Mucosa of rectum (tissue), 2 donors: ENCODE data around the gene ALDH1A1.

Source experiments
- H3K27ac ChIP-seq, 2 donors: one replicate each; pipeline ENCODE4 v1.7.0; 2013; ENCODE audit warnings: inconsistent platforms in 2 of 2, low read depth in 2 of 2, low read length in 2 of 2
- H3K27me3 ChIP-seq, 2 donors: one replicate each; pipeline ENCODE4 v1.7.0; 2013; ENCODE audit warnings: low read length in 2 of 2; ENCODE audit not compliant: control insufficient read depth in 2 of 2, insufficient read depth in 2 of 2
- H3K36me3 ChIP-seq, 2 donors: one replicate each; pipeline ENCODE4 v1.7.0; 2013; ENCODE audit warnings: low read length in 2 of 2; ENCODE audit not compliant: control insufficient read depth in 2 of 2, insufficient read depth in 2 of 2
- H3K4me1 ChIP-seq, 2 donors: one replicate each; pipeline ENCODE4 v1.7.0; 2013; ENCODE audit warnings: low read length in 2 of 2, mild to moderate bottlenecking in 1 of 2; ENCODE audit not compliant: control insufficient read depth in 2 of 2, insufficient read depth in 2 of 2
- H3K4me3 ChIP-seq, 2 donors: one replicate each; pipeline ENCODE4 v1.7.0; 2013; ENCODE audit warnings: low read length in 2 of 2
- H3K9ac ChIP-seq, 2 donors: one replicate each; pipeline ENCODE4 v1.7.0; 2013; ENCODE audit warnings: low read length in 2 of 2, low read depth in 1 of 2, mild to moderate bottlenecking in 1 of 2
- H3K9me3 ChIP-seq, 2 donors: one replicate each; pipeline ENCODE4 v1.7.0; 2013; ENCODE audit warnings: low read length in 2 of 2; ENCODE audit not compliant: control insufficient read depth in 2 of 2
- donor health status: healthy.
- donor health status: Normal muscosa, but diverticular disease.

The ALDH1A1 gene

GRCh38 chr9:72955126-72955455 lies 2.2 kb upstream of the ALDH1A1 start:
- H3K36me3 ChIP-seq: no peaks in the 10 kb centered on the region
- no peaks in the 10 kb centered on the region for H3K9me3 ChIP-seq
- H3K4me1 ChIP-seq: peaks cover 3 to 23% of the 10 kb centered on the region in 2 donors
- H3K4me3 ChIP-seq: no peak overlapping the region
- H3K27ac ChIP-seq: peak overlapping the region in 1 of 2 donors; percentile 44
- H3K27me3 ChIP-seq: no peaks in the 10 kb centered on the region
- H3K9ac ChIP-seq: no peak overlapping the region

- H3K27ac ChIP-seq: peak overlapping the region; percentile 44 to 53
- H3K4me3 ChIP-seq: no peak overlapping the region
- H3K9ac ChIP-seq: no peak overlapping the region
- peaks cover 3 to 23% of the 10 kb centered on the region in 2 donors for H3K4me1 ChIP-seq
- no peaks in the 10 kb centered on the region for H3K36me3 ChIP-seq
- H3K27me3 ChIP-seq: no peaks in the 10 kb centered on the region
- H3K9me3 ChIP-seq: no peaks in the 10 kb centered on the region
Observed at GRCh38 chr9:72954431-72955125, 1.7 kb upstream of the ALDH1A1 start.

GRCh38 chr9:72952381-72952690 lies 517 bp downstream of the ALDH1A1 start:
- H3K27me3 ChIP-seq: no peaks in the 10 kb centered on the region
- no peaks in the 10 kb centered on the region for H3K36me3 ChIP-seq
- peak overlapping the region; percentile 61 to 73 for H3K27ac ChIP-seq
- no peaks in the 10 kb centered on the region for H3K9me3 ChIP-seq
- H3K4me3 ChIP-seq: peak overlapping the region; percentile 72 to 79
- peak overlapping the region; percentile 34 to 48 for H3K9ac ChIP-seq
- H3K4me1 ChIP-seq: peaks cover 12 to 35% of the 10 kb centered on the region in 2 donors

GRCh38 chr9:72951520-72952380 lies 1.1 kb downstream of the ALDH1A1 start:
- Histone ChIP-seq H3K4me3 (peak overlapping the region; percentile 72 to 79), H3K9ac (peak overlapping the region; percentile 34 to 48), H3K36me3 (no peaks in the 10 kb centered on the region), H3K27me3 (no peaks in the 10 kb centered on the region), H3K9me3 (no peaks in the 10 kb centered on the region), H3K27ac (peak overlapping the region; percentile 61 to 73), H3K4me1 (peaks cover 12 to 35% of the 10 kb centered on the region in 2 donors)

- Histone ChIP-seq H3K4me1 (peaks cover 12 to 35% of the 10 kb centered on the region in 2 donors), H3K27me3 (no peaks in the 10 kb centered on the region), H3K4me3 (peak overlapping the region; percentile 72 to 79), H3K9ac (peak overlapping the region in 1 of 2 donors; percentile 34), H3K9me3 (no peaks in the 10 kb centered on the region), H3K36me3 (no peaks in the 10 kb centered on the region), H3K27ac (peak overlapping the region; percentile 11 to 73)
Observed at GRCh38 chr9:72950875-72951442, 1.9 kb downstream of the ALDH1A1 start.

- Histone ChIP-seq H3K9me3 (no peaks in the 10 kb centered on the region), H3K27me3 (no peaks in the 10 kb centered on the region), H3K36me3 (no peaks in the 10 kb centered on the region), H3K4me1 (peaks cover 12 to 32% of the 10 kb centered on the region in 2 donors), H3K9ac (no peak overlapping the region), H3K4me3 (peak overlapping the region; percentile 1 to 20), H3K27ac (peak overlapping the region in 1 of 2 donors; percentile 49)
Observed at GRCh38 chr9:72949918-72950325, 2.9 kb downstream of the ALDH1A1 start.

- H3K4me3 ChIP-seq: peak overlapping the region in 1 of 2 donors; percentile 42
- no peaks in the 10 kb centered on the region for H3K27me3 ChIP-seq
- H3K27ac ChIP-seq: peak overlapping the region; percentile 11 to 17
- no peaks in the 10 kb centered on the region for H3K9me3 ChIP-seq
- H3K36me3 ChIP-seq: no peaks in the 10 kb centered on the region
- H3K9ac ChIP-seq: peak overlapping the region; percentile 0
- peaks cover 12 to 25% of the 10 kb centered on the region in 2 donors for H3K4me1 ChIP-seq
Observed at GRCh38 chr9:72949244-72949582, 3.6 kb downstream of the ALDH1A1 start.

GRCh38 chr9:72948575-72949243 lies 4.1 kb downstream of the ALDH1A1 start:
- peak overlapping the region in 1 of 2 donors; percentile 42 for H3K4me3 ChIP-seq

GRCh38 chr9:72947984-72948465 lies 4.8 kb downstream of the ALDH1A1 start:
- H3K9ac ChIP-seq: peak overlapping the region in 1 of 2 donors; percentile 0
- H3K27me3 ChIP-seq: no peaks in the 10 kb centered on the region
- H3K27ac ChIP-seq: peak overlapping the region; percentile 7 to 11
- H3K4me3 ChIP-seq: peak overlapping the region in 1 of 2 donors; percentile 16
- H3K9me3 ChIP-seq: no peaks in the 10 kb centered on the region
- peaks cover 12 to 17% of the 10 kb centered on the region in 2 donors for H3K4me1 ChIP-seq
- no peaks in the 10 kb centered on the region for H3K36me3 ChIP-seq

More at GRCh38 chr9:72948575-72949243, 4.1 kb downstream of the ALDH1A1 start:
- H3K9me3 ChIP-seq: no peaks in the 10 kb centered on the region
- H3K27ac ChIP-seq: peak overlapping the region; percentile 11 to 17
- H3K27me3 ChIP-seq: no peaks in the 10 kb centered on the region
- no peaks in the 10 kb centered on the region for H3K36me3 ChIP-seq
- H3K9ac ChIP-seq: peak overlapping the region; percentile 0
- H3K4me1 ChIP-seq: peaks cover 12 to 22% of the 10 kb centered on the region in 2 donors
